DOHH2 (cell line): ENCODE measurements around the gene KCNMA1.

Experiments
- H3F3A ChIP-seq: fragments of 200-600 bp; sonication (generic), shearing (Covaris generic); 2 replicates; pipeline ENCODE4 v1.6.0; 2016; ENCODE audit warnings: antibody characterized with exemption, mild to moderate bottlenecking; ENCODE audit not compliant: control insufficient read depth, insufficient read depth
- H3K27ac ChIP-seq: fragments of 200-600 bp; sonication (generic); 2 replicates; pipeline ENCODE4 v1.5.1; 2014; ENCODE audit warnings: low read depth, mild to moderate bottlenecking, low read length, moderate library complexity
- H3K27me3 ChIP-seq: fragments of 200-600 bp; sonication (generic); 2 replicates; pipeline ENCODE4 v1.6.1; 2014; ENCODE audit warnings: mild to moderate bottlenecking, low read length, mixed read lengths; ENCODE audit not compliant: control insufficient read depth
- H3K36me3 ChIP-seq: fragments of 200-600 bp; sonication (generic); 2 replicates; pipeline ENCODE4 v1.6.1; 2014; ENCODE audit warnings: mild to moderate bottlenecking, low read length, moderate library complexity, mixed read lengths; ENCODE audit not compliant: control insufficient read depth
- H3K4me1 ChIP-seq: fragments of 200-600 bp; sonication (generic); 2 replicates; pipeline ENCODE4 v1.6.1; 2014; ENCODE audit warnings: mild to moderate bottlenecking, low read length, mixed read lengths; ENCODE audit not compliant: control insufficient read depth
- H3K4me2 ChIP-seq: fragments of 200-600 bp; sonication (generic); 2 replicates; pipeline ENCODE4 v1.6.0; 2014; ENCODE audit warnings: mild to moderate bottlenecking, low read length, moderate library complexity
- H3K4me3 ChIP-seq: fragments of 200-600 bp; sonication (generic); 2 replicates; pipeline ENCODE4 v1.5.1; 2014; ENCODE audit warnings: mild to moderate bottlenecking, low read length, mixed read lengths
- H3K79me2 ChIP-seq: fragments of 200-600 bp; sonication (generic); 2 replicates; pipeline ENCODE4 v1.6.1; 2014; ENCODE audit warnings: mild to moderate bottlenecking, low read length, mixed read lengths; ENCODE audit not compliant: control insufficient read depth
- H3K9me2 ChIP-seq: fragments of 200-600 bp; sonication (generic); replicated peaks from 2 replicates; pipeline ENCODE4 v1.6.1; 2014; ENCODE audit warnings: mild to moderate bottlenecking, low read length, mixed read lengths; ENCODE audit not compliant: control insufficient read depth
- H3K9me3 ChIP-seq: fragments of 200-600 bp; sonication (generic); 2 replicates; pipeline ENCODE4 v1.6.1; 2014; ENCODE audit warnings: antibody characterized with exemption, low read length, mixed read lengths; ENCODE audit not compliant: control insufficient read depth, insufficient read depth
- H4K20me1 ChIP-seq: fragments of 200-600 bp; sonication (generic); 2 replicates; pipeline ENCODE4 v1.6.0; 2014; ENCODE audit warnings: low read depth, mild to moderate bottlenecking, antibody characterized with exemption, low read length, moderate library complexity; ENCODE audit not compliant: control insufficient read depth, insufficient read depth
- EZH2phosphoT487 ChIP-seq: fragments of 200-600 bp; sonication (generic); IDR thresholded peaks from 2 replicates; pipeline ENCODE4 v1.6.1; 2017; ENCODE audit warnings: borderline replicate concordance, mild to moderate bottlenecking, antibody characterized with exemption, low read length, moderate library complexity, mixed read lengths
- TF ChIP-seq, protein P1 (sequence below): fragments of 200-600 bp; sonication (generic); IDR thresholded peaks from one replicate; pipeline ENCODE4 v1.5.1; 2014; ENCODE audit warnings: antibody characterized with exemption, mild to moderate bottlenecking, low read depth, low read length; ENCODE audit not compliant: poor library complexity, severe bottlenecking

KCNMA1 gene

DNA sequence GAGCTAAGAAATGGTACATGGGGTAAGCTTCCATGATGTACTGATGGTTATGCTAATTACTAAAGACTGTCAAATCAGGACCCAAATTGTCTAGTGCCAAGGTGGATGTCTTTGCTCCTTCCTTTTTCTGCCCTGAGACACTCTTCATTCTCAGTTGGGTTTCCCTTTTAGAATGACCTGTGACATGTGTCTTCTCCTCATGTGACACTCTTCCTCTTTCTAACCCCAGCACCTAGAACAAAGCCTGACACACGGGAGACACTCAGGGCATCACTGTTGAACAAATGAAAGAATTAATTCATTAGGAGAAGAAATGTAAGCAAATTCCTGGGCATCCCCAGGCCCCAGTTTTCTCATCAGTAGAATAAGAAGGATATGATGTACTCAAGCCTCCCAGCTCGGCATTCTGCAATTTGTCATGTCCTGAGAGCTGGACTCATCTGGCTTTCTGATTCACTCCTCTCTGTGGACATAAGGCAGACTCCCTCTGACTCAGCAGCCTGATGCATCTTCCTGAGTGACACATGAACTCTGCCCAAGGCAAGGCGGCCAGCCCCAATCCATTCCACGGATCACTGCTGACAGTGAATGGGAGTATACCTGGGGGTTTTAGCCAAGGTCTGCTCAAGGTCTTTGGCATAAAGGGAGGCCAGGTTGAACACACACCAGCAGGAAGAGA, 473.8 kb downstream of the KCNMA1 start:
- TF ChIP-seq, protein P1, sequence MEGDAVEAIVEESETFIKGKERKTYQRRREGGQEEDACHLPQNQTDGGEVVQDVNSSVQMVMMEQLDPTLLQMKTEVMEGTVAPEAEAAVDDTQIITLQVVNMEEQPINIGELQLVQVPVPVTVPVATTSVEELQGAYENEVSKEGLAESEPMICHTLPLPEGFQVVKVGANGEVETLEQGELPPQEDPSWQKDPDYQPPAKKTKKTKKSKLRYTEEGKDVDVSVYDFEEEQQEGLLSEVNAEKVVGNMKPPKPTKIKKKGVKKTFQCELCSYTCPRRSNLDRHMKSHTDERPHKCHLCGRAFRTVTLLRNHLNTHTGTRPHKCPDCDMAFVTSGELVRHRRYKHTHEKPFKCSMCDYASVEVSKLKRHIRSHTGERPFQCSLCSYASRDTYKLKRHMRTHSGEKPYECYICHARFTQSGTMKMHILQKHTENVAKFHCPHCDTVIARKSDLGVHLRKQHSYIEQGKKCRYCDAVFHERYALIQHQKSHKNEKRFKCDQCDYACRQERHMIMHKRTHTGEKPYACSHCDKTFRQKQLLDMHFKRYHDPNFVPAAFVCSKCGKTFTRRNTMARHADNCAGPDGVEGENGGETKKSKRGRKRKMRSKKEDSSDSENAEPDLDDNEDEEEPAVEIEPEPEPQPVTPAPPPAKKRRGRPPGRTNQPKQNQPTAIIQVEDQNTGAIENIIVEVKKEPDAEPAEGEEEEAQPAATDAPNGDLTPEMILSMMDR = no peak
- TF ChIP-seq EZH2phosphoT487 = no peak
- Histone ChIP-seq H3K4me3 (no peak overlapping the region), H3K4me1 (no peaks in the 10 kb centered on the region), H3F3A (no peaks in the 10 kb centered on the region), H4K20me1 (no peaks in the 10 kb centered on the region), H3K9me3 (no peaks in the 10 kb centered on the region), H3K4me2 (no peak overlapping the region), H3K9me2 (no peaks in the 10 kb centered on the region), H3K27ac (no peak overlapping the region), H3K79me2 (no peaks in the 10 kb centered on the region), H3K27me3 (peaks cover 8% of the 10 kb centered on the region; the same call in 1 of the 2 replicates), H3K36me3 (no peaks in the 10 kb centered on the region)

DNA sequence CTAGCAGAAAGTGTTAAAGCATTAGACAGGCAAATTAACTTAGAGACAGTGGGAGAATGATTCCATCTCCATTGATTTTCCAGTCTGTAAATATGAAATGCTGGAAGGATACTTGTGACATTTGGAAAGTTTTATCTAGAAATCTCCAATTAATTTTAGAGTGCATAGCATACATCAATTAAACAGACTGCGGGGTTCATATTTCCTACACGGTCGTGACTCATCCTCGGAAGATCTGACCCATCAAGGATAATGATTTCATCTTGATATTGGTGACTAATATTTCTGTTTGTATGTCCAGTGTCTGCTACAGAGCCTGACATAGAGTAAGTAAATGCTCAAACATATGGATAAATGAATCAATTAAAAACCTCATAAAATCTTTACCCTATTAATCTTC, 474.9 kb downstream of the KCNMA1 start:
- TF ChIP-seq, protein P1 = no peak
- TF ChIP-seq EZH2phosphoT487 = no peak
- H3K79me2 ChIP-seq = no peaks in the 10 kb centered on the region
- no peaks in the 10 kb centered on the region for H3K36me3 ChIP-seq
- no peaks in the 10 kb centered on the region for H4K20me1 ChIP-seq
- H3K27ac ChIP-seq = no peak overlapping the region
- no peaks in the 10 kb centered on the region for H3K4me1 ChIP-seq
- 0 out of 2 replicates have a peak, but pooled peaks cover 6% of the 10 kb centered on the region for H3K27me3 ChIP-seq
- no peaks in the 10 kb centered on the region for H3K9me2 ChIP-seq
- no peaks in the 10 kb centered on the region for H3K9me3 ChIP-seq
- H3K4me2 ChIP-seq = no peak overlapping the region
- no peak overlapping the region for H3K4me3 ChIP-seq
- H3F3A ChIP-seq = no peaks in the 10 kb centered on the region

DNA sequence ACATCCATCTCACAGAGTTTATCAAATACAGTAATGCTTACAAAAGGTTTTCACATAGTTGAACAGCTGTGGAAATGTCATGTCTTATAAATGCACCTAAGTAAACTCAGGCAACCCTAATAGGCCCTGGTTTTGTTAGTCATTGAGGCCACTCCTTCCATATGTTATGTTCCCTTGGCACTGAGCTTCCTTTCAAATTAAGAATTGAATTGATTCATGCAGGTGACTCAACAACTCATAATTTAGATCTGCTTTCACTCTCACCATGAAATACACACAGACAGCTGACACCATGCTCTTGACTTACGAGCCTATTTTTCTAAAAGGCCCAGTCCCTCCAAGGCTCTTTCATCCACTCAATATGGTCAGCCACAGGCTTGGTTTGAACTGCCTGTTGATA, 476.9 kb downstream of the KCNMA1 start:
- Histone ChIP-seq H3K4me3 (no peak overlapping the region), H3K79me2 (no peaks in the 10 kb centered on the region), H3K9me3 (no peaks in the 10 kb centered on the region), H4K20me1 (no peaks in the 10 kb centered on the region), H3K9me2 (no peaks in the 10 kb centered on the region), H3K27me3 (0 out of 2 replicates have a peak, but pooled peaks cover 6% of the 10 kb centered on the region), H3K4me2 (no peak overlapping the region), H3K36me3 (no peaks in the 10 kb centered on the region), H3F3A (no peaks in the 10 kb centered on the region), H3K27ac (no peak overlapping the region), H3K4me1 (no peaks in the 10 kb centered on the region)
- TF ChIP-seq EZH2phosphoT487 = no peak
- TF ChIP-seq, protein P1 = no peak
